Activated naive CD4-positive, alpha-beta T cell treated with anti-CD3 and anti-CD28 coated beads, Interleukin-2, amount 10 ng/mL, durations not matched to agents 7 days and 5 days (primary cell): ENCODE results near the gene SUN3.

Experiments
- CTCF ChIA-PET: fragments of 350-600 bp; sonication (Branson Sonifier 250); formaldehyde crosslinking; loops from one replicate; lab custom pipeline; 2021; ENCODE audit warnings: antibody characterized with exemption; lab: Charles Lee
- DNase-seq: peaks from one replicate; pipeline ENCODE4 v3.0.0-alpha.2; 2020
- H3K27ac Mint-ChIP-seq: one replicate; pipeline ENCODE4 v1.8.0; 2021; ENCODE audit warnings: mild to moderate bottlenecking, moderate library complexity, mixed read lengths
- H3K27me3 Mint-ChIP-seq: one replicate; pipeline ENCODE4 v1.8.0; 2021; ENCODE audit warnings: mild to moderate bottlenecking, mixed read lengths
- H3K36me3 Mint-ChIP-seq: one replicate; pipeline ENCODE4 v1.8.0; 2021; ENCODE audit warnings: mixed read lengths
- H3K4me1 Mint-ChIP-seq: one replicate; pipeline ENCODE4 v1.8.0; 2021; ENCODE audit warnings: mixed read lengths
- H3K4me3 Mint-ChIP-seq: one replicate; pipeline ENCODE4 v1.8.0; 2021; ENCODE audit warnings: mild to moderate bottlenecking, moderate library complexity, mixed read lengths
- H3K9me3 Mint-ChIP-seq: one replicate; pipeline ENCODE4 v1.8.0; 2021; ENCODE audit warnings: mixed read lengths

Gene SUN3, protein sequence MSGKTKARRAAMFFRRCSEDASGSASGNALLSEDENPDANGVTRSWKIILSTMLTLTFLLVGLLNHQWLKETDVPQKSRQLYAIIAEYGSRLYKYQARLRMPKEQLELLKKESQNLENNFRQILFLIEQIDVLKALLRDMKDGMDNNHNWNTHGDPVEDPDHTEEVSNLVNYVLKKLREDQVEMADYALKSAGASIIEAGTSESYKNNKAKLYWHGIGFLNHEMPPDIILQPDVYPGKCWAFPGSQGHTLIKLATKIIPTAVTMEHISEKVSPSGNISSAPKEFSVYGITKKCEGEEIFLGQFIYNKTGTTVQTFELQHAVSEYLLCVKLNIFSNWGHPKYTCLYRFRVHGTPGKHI

DNA sequence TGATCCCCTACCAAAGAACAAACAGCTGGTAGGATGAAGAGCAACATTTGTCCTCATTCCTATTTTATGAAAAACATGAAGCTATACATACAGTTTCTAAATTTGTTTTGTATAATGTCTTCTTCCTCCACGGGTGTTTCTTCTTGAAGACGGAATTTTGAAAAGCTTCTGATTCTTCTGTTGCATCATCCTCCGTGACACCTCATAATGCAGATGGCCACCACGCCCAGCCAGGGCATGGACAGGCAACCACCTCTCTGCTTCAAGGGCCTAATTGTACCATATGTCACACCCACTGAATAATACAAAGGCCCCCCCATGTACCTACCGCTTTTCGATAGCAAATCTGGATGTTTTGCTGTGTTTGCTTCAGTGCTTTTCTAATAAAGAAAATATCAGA is at the start of gene SUN3:
TSS of gene SUN3 (minus strand) at position 170 of the 400 bp plus-strand sequence. CDS start at position 1, 169 bp downstream.
- CTCF ChIA-PET = interaction anchor here (1.1 kb wide), 1 partner anchor 10 kb away, joined by 3 read pairs; no protein-coding TSS in a partner anchor
- no peak for DNase-seq
- Mint-ChIP-seq H3K27ac (no peak within 1 kb of the TSS), H3K4me1 (no peaks in the 10 kb centered on the region), H3K4me3 (no peak within 1 kb of the TSS), H3K9me3 (peaks cover 2% of the 10 kb centered on the region), H3K36me3 (no peaks in the 10 kb centered on the region), H3K27me3 (peaks cover 41% of the 10 kb centered on the region)

DNA sequence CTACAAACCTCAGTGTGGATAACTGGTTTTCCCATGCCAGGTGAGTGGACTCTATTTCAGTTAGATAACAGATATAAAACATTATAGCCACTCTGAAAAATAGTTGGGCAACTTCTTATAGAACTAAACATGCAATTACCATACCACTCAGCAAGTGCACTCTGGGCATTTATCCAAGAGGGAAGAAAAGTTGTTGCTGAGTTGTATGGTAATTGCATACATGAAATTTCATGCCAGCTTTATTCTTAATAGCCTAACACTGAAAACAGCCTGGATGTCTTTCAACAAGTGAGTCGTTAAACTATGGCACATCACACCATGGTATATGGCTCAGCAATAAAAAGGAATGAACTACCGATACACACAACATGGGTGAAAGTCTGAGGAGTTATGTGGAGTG is 49.6 kb upstream of the SUN3 start:
- CTCF ChIA-PET = no interaction called here

DNA sequence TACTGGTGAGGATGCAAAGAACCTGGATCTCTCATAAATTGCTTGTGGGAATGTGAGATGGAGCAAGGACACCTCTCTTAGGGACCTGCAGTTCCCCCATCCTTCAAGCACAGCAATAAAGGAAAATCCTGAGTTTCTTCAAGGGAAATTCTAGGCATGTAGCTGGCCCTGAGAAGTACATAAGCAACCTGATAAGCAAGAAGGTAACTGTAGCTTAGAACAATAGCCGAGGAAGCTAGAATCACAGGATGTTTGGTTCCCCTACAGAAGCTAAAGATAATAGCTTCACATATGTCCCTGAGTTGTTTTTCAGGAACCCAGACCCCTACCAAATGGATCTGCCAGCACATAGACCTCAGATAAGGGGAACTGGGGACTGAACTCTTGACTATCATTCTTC is 48.5 kb upstream of the SUN3 start:
- CTCF ChIA-PET = no interaction called here
- no peaks in the 10 kb centered on the region for H3K27me3 Mint-ChIP-seq
- DNase-seq = no peak
- H3K27ac Mint-ChIP-seq = no peak overlapping the region
- H3K4me3 Mint-ChIP-seq = no peak overlapping the region
- peaks cover 11% of the 10 kb centered on the region for H3K4me1 Mint-ChIP-seq
- H3K9me3 Mint-ChIP-seq = peaks cover 2% of the 10 kb centered on the region
- H3K36me3 Mint-ChIP-seq = no peaks in the 10 kb centered on the region

More for the DNA sequence above, 49.6 kb upstream of the SUN3 start:
- Mint-ChIP-seq H3K9me3 (peaks cover 2% of the 10 kb centered on the region), H3K27me3 (no peaks in the 10 kb centered on the region), H3K4me1 (peaks cover 22% of the 10 kb centered on the region), H3K36me3 (peaks cover 2% of the 10 kb centered on the region), H3K27ac (no peak overlapping the region), H3K4me3 (no peak overlapping the region)
- DNase-seq = no peak

DNA sequence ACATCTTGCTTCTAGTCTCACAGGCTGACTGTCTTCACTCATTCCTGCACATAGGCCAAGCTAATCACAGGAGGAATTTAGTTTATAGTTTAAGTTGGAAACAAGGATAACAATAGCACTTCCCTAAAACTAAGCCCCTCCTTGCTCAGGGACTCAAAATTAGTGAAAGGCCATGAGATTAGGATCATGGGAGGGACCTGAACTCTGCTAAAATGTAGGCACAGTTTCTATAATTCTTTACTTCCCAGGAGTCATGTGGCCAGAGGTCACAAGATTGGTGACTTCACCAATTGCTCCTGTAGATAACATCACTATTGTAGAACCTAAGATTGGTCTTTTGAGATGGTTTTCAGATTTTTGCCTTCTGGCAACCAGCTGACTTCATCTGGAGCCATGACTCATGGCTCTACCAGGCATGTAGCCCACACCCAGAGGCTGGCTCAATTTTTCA is 45.3 kb upstream of the SUN3 start:
- CTCF ChIA-PET = interaction anchor here (0.7 kb wide), 1 partner anchor 36 kb away, joined by 3 read pairs; no protein-coding TSS in a partner anchor
- H3K27me3 Mint-ChIP-seq = no peaks in the 10 kb centered on the region
- no peak for DNase-seq
- H3K4me1 Mint-ChIP-seq = peaks cover 3% of the 10 kb centered on the region
- H3K27ac Mint-ChIP-seq = no peak overlapping the region
- H3K9me3 Mint-ChIP-seq = peaks cover 4% of the 10 kb centered on the region
- H3K36me3 Mint-ChIP-seq = no peaks in the 10 kb centered on the region
- H3K4me3 Mint-ChIP-seq = no peak overlapping the region

DNA sequence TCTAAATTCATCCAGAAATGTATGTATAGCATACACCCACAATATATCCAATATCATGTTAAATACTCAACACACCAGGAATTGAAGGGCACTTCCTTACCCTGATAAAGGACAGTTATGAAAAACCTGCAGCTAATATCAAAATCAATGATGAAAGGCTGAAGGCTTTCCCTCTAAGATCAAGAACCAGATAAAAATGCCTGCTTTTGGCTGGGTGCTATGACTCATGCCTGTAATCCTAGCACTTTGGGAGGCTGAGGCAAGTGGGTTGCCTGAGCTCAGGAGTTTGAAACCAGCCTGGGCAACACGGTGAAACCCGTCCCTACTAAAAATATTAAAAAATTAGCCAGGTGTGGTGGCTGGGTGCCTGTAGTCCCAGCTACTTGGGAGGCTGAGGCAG is 38.6 kb upstream of the SUN3 start:
- H3K4me3 Mint-ChIP-seq = no peak overlapping the region
- CTCF ChIA-PET = no interaction called here
- H3K4me1 Mint-ChIP-seq = no peaks in the 10 kb centered on the region
- H3K27ac Mint-ChIP-seq = no peak overlapping the region
- H3K9me3 Mint-ChIP-seq = peaks cover 4% of the 10 kb centered on the region
- no peaks in the 10 kb centered on the region for H3K27me3 Mint-ChIP-seq
- peaks cover 3% of the 10 kb centered on the region for H3K36me3 Mint-ChIP-seq
- no peak for DNase-seq

DNA sequence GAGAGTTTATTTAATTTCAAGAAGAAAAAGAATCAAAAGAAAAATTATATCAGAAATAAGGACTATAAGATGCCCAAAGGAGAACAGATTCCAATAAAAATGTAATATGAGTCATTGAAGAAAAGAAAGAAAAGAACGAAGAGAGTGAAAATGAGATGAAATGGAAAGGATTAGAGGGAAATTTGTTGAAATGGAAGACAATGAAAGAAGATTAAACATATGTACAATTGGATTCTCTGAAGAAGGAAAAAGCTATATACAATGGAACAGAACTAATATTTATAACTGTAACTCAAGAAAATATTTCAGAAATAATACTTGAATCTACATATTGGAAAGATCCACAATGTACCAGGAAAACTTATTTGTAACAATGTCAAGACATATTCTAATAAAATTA is 35.1 kb upstream of the SUN3 start:
- Mint-ChIP-seq H3K4me3 (no peak overlapping the region), H3K27me3 (no peaks in the 10 kb centered on the region), H3K27ac (no peak overlapping the region), H3K36me3 (peaks cover 3% of the 10 kb centered on the region), H3K4me1 (no peaks in the 10 kb centered on the region), H3K9me3 (peaks cover 2% of the 10 kb centered on the region)
- DNase-seq = no peak
- CTCF ChIA-PET = no interaction called here

DNA sequence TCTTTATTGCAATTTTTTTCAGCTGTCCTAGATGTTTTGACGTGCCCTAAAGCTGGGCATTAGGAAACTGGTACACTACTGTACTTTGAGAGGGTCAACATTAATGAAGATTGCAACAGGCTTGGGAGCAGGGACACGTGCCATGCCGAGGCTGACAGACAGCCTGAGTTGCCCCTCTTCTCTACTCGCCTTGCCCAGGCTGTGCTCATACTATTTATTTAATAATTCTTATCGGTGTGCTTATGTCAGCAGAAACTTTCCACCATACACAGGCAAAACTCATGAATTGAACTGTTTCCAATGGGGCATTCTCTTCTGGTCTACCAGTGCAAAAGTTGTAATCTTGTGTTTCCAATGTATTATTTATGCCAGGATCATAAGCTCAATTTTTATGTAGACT is 30.8 kb upstream of the SUN3 start:
- no peak for DNase-seq
- Mint-ChIP-seq H3K9me3 (peaks cover 3% of the 10 kb centered on the region), H3K4me3 (no peak overlapping the region), H3K27ac (no peak overlapping the region), H3K27me3 (no peaks in the 10 kb centered on the region), H3K36me3 (no peaks in the 10 kb centered on the region), H3K4me1 (no peaks in the 10 kb centered on the region)
- CTCF ChIA-PET = interaction anchor here (0.8 to 1.4 kb wide), 2 partner anchors 10 to 22 kb away, joined by 3 read pairs; no protein-coding TSS in a partner anchor

DNA sequence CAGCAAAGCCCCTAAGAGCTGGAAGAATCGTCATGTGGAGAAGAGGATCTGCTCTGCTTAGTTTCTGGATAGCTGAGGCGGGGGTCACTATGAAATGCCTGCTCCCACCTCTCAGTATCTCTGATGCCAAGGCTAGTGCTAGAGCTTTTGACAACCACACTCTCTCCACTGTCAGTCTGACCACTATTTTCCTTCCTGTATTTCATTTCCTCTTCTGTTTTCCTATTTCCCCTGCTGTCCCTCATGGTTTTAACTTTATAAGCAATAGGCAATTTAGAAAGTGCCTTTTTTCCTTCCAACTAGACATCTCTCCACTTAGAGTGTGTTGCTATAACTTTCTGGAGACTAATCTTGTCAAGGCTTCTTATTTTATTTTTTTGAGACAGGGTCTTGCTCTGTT is 30.1 kb upstream of the SUN3 start:
- Mint-ChIP-seq H3K4me3 (no peak overlapping the region), H3K4me1 (no peaks in the 10 kb centered on the region), H3K27ac (no peak overlapping the region), H3K9me3 (peaks cover 4% of the 10 kb centered on the region), H3K27me3 (no peaks in the 10 kb centered on the region), H3K36me3 (no peaks in the 10 kb centered on the region)
- DNase-seq = no peak
- CTCF ChIA-PET = interaction anchor here (1.4 kb wide), 1 partner anchor 9 kb away, joined by 3 read pairs; no protein-coding TSS in a partner anchor

DNA sequence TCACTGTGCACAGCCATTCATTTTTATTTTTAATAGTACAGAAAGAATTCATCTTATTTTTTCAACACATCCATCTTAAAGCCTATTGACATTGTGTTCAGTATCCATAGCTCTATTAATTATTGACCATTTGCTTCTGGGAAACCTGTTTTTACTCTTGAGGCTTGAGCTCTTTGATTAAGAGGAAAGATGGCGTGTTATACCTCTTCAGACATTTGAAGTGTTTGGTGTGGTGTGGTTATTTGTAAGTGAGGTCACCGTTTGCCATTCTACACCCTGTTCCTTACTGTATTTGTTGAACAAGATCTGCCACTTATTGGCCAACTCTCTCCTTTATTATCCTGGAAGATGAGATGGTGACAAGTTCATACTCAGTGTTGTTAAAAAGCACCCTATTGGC is 24.8 kb upstream of the SUN3 start:
- Mint-ChIP-seq H3K36me3 (no peaks in the 10 kb centered on the region), H3K9me3 (peaks cover 4% of the 10 kb centered on the region), H3K27ac (no peak overlapping the region), H3K27me3 (no peaks in the 10 kb centered on the region), H3K4me1 (no peaks in the 10 kb centered on the region), H3K4me3 (no peak overlapping the region)
- DNase-seq = no peak
- CTCF ChIA-PET = interaction anchor here (0.7 kb wide), 1 partner anchor 33 kb away, joined by 3 read pairs; no protein-coding TSS in a partner anchor

DNA sequence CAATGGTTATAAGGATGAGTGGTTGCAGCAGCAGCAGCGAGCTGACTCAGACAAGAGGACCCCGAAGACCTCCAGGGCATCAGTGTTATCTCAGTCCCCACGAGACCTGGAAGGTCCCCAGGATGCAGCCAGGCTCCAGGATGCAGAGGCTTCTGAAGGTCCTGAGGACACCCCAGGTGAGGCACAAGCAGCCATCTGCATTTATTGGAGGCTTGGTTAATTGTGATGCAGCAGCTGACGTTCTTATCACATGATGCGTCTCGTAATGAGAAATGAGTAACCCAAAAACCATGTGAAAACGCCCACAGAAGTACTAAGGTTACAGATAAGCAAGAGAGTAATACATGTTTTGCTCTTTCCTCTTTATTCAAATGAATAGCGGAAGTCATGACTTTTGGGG is 23.8 kb upstream of the SUN3 start:
- CTCF ChIA-PET = no interaction called here
- no peaks in the 10 kb centered on the region for H3K4me1 Mint-ChIP-seq
- H3K27ac Mint-ChIP-seq = no peak overlapping the region
- peaks cover 4% of the 10 kb centered on the region for H3K9me3 Mint-ChIP-seq
- DNase-seq = no peak
- no peaks in the 10 kb centered on the region for H3K36me3 Mint-ChIP-seq
- H3K27me3 Mint-ChIP-seq = no peaks in the 10 kb centered on the region
- H3K4me3 Mint-ChIP-seq = no peak overlapping the region

DNA sequence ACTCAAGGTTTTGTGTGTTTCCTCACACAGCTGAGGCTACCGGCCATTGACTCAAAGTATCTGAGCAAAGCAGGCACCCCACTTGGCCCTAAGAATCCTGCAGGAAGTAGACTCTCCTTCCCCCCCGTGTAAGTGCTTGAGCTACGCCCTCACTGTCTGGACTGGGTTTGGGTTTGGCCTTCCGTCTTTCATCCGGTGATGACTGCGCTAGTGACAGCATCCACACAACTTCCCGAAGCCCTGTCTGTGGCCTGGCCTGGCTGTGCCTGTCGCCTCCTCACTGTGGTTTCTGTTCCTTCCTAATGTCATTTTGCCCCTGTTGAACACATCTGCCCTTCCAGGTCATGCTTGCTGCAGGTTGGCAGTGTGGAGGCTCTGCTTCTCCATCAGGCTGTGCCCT is 20.9 kb upstream of the SUN3 start:
- H3K4me3 Mint-ChIP-seq = no peak overlapping the region
- no peak overlapping the region for H3K27ac Mint-ChIP-seq
- peaks cover 2% of the 10 kb centered on the region for H3K9me3 Mint-ChIP-seq
- peaks cover 22% of the 10 kb centered on the region for H3K4me1 Mint-ChIP-seq
- peaks cover 11% of the 10 kb centered on the region for H3K27me3 Mint-ChIP-seq
- no peak for DNase-seq
- H3K36me3 Mint-ChIP-seq = no peaks in the 10 kb centered on the region
- CTCF ChIA-PET = interaction anchor here (1.1 kb wide), 1 partner anchor 10 kb away, joined by 3 read pairs; no protein-coding TSS in a partner anchor

DNA sequence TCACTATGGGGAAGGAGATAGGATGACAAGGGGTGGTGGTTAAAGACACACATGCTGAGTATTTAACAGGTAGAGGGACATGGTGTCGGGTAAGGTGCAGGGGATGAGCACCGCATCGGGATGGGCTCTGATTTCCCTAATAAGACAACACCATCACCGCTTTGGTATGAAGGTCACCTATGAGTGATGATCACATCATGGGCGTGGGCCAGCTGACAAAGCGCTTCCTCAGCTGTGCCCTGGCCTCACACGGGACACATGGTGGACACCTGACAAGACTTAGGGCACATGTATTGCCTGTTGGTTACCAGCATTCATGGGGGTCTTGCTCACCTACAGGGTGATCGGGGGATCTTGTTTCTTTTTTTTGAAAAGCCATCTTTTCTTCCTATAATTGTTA is 19.2 kb upstream of the SUN3 start:
- Mint-ChIP-seq H3K27me3 (peaks cover 17% of the 10 kb centered on the region), H3K9me3 (no peaks in the 10 kb centered on the region), H3K4me1 (peaks cover 25% of the 10 kb centered on the region), H3K36me3 (no peaks in the 10 kb centered on the region), H3K4me3 (no peak overlapping the region), H3K27ac (no peak overlapping the region)
- no peak for DNase-seq
- CTCF ChIA-PET = no interaction called here

DNA sequence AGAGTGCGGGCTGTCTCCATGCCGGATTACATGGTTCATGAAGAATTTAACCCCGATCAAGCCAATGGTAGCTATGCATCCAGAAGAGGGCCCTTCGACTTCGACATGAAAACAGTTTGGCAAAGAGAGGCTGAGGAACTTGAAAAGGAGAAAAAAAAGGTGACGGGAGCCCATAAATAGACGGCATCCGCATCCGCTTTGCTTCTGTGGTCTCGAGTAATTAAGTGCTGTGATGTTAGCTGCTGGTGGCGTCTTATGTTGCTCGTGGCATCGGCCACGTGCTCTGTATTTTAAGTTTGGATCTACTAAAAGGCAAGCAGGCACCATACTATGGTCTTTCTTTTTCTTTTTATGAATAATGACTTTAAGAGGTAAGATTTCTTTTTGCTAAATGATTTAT is 17.6 kb upstream of the SUN3 start:
- Mint-ChIP-seq H3K27ac (peak overlapping the region; percentile 22), H3K4me3 (no peak overlapping the region), H3K4me1 (peaks cover 32% of the 10 kb centered on the region), H3K27me3 (peaks cover 17% of the 10 kb centered on the region), H3K36me3 (no peaks in the 10 kb centered on the region), H3K9me3 (no peaks in the 10 kb centered on the region)
- DNase-seq = peak; percentile 57
- CTCF ChIA-PET = interaction anchor here (1.1 kb wide), 1 partner anchor 58 kb away, joined by 3 read pairs; no protein-coding TSS in a partner anchor

DNA sequence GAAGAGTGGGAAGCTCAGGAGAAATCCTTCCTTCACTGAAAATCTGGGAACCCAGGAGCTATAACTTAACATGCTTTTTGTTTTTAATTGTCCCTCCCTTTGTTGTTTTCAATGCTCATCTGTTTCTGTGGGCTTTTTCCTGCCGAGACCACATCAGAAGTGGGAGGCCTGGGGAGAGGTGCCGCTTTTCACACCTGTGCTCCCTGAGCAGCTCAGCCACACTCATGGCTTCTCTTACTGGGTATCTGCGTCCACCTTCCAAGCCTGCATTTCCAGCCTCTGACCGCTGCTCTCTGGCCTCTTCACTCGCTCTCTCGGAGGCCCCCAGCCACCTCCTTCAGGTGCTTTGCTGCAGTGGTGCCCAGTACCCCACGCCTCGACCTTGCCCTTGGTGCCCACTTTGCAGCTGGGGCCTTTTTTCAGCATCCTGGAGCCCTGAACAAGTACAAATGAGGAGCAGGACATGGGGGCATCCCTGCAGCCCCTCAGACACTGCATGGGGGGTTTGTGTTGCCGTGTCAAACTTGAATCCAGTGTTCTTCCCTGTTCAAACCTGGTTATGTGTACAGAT is 16.4 kb upstream of the SUN3 start:
- CTCF ChIA-PET = interaction anchor here (0.7 to 1.5 kb wide), 2 partner anchors 40 to 1307 kb away, joined by 3 read pairs; no protein-coding TSS in a partner anchor
- no peak overlapping the region for H3K4me3 Mint-ChIP-seq
- peak; percentile 25 for DNase-seq
- no peaks in the 10 kb centered on the region for H3K36me3 Mint-ChIP-seq
- no peaks in the 10 kb centered on the region for H3K9me3 Mint-ChIP-seq
- H3K4me1 Mint-ChIP-seq = peaks cover 38% of the 10 kb centered on the region
- H3K27ac Mint-ChIP-seq = peak overlapping the region; percentile 9
- H3K27me3 Mint-ChIP-seq = peaks cover 17% of the 10 kb centered on the region
